GM12892 (cell line): Measurements from ENCODE around the gene FRMD5.

ENCODE experiments used
- DNase-seq: peaks from one replicate; pipeline ENCODE4 v3.0.0; 2011; ENCODE audit not compliant: insufficient read length
- FAIRE-seq: peaks from 2 replicates; lab custom pipeline; 2011; peaks lifted over from hg19 to GRCh38; lab: Jason Lieb, UNC
- POLR2A ChIP-seq: IDR thresholded peaks from 2 replicates; pipeline ENCODE4 v1.6.1; 2011; ENCODE audit warnings: low read depth, low read length, control low read depth
- POLR2AphosphoS5 ChIP-seq: IDR thresholded peaks from 2 replicates; pipeline ENCODE4 v1.6.1; 2011; ENCODE audit warnings: low read depth, low read length, control low read depth
- TAF1 ChIP-seq: IDR thresholded peaks from 2 replicates; pipeline ENCODE4 v1.6.1; 2011; ENCODE audit warnings: low read depth, mild to moderate bottlenecking, control low read depth, low read length, borderline replicate concordance

The FRMD5 gene

DNA sequence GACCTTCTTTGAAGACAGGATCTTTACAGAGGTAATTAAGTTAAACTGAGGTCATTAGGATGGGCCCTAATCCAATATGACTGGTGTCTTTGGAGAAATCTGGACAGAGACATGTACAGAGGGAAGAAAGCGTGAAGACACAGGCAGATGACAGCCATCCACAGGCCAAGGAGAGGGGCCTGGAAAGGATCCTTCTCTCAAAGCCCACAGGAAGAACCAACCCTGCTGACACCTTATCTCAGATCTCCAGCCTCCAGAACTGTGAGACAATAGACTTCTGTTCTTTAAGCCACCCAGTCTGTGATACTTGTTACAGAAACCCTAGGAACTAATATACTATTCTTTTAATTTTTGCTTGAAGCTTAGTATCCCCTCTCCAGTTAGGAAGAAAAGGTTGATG is 294.1 kb downstream of the FRMD5 start:
- DNase-seq (no peak), FAIRE-seq (no peak)
- TF ChIP-seq TAF1 (no peak), POLR2AphosphoS5 (no peak), POLR2A (no peak)

- no peak for FAIRE-seq
- no peak for DNase-seq
- TF ChIP-seq POLR2A (no peak), TAF1 (no peak), POLR2AphosphoS5 (no peak)
Measured at GRCh38 chr15:43899928-43900327, 295.1 kb downstream of the FRMD5 start.

DNA sequence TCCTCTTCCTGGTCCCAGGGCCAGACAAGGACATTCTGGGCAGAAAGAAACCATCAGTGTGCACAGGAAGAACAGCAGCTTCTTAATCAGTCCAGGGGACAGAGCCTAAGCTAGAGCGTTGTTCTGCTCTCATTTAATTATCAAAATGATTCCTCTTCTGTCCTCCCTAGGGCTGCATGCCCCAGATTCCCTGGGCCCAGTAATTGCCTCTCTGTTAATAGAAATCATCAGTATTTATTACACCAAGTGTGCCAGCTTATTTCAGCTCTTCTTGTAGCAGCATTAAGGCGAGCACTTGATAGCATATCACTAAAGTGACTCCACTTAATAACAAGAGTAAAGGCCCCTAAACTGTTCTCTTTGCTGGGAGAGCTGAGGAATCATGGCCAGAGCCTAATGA is 296.2 kb downstream of the FRMD5 start:
- FAIRE-seq (no peak), DNase-seq (no peak)
- no peak for TF ChIP-seq POLR2A
- no peak for TF ChIP-seq TAF1
- TF ChIP-seq POLR2AphosphoS5: no peak

DNA sequence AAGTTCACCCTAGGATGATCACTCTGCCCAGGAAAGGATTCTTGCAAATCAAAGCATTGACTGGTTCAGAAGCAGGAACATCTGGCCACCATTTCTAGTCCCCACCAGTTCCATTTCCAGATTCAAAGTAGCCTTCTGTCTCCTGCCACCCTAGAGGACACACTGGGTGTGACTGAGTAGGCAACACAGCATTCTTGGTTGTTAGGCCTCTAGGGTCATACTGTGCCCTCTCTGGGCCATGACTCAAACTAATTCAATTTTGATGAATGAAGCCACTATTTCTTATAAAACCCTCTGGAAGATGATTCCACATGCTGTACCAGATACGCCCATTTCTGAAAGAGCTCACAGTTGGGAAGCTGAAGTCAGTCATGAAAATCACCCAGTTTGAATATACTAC is 298.5 kb downstream of the FRMD5 start:
- FAIRE-seq (no peak), DNase-seq (no peak)
- TF ChIP-seq POLR2AphosphoS5 (no peak), POLR2A (no peak), TAF1 (no peak)

DNA sequence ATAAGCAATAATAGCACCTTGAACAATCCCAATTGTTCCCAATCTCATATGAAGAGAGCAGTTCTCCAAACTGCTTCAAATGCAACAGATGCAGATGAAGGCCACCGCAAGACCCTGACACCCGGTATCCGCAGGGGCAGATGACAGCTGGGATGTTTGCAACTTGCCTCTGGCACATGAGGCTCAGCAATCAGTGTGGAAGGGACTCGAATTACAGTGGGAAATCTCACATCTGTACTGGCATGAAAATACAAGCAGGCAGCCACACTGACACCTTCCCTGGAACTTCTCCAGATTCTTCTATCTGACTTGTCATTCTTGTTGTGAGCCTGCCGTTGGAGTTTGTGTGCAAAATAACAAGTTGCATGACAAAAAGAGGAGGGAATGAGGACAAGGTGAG is 299.5 kb downstream of the FRMD5 start:
- FAIRE-seq (no peak), DNase-seq (no peak)
- no peak for TF ChIP-seq POLR2AphosphoS5
- TF ChIP-seq POLR2A: no peak
- TF ChIP-seq TAF1: no peak

DNA sequence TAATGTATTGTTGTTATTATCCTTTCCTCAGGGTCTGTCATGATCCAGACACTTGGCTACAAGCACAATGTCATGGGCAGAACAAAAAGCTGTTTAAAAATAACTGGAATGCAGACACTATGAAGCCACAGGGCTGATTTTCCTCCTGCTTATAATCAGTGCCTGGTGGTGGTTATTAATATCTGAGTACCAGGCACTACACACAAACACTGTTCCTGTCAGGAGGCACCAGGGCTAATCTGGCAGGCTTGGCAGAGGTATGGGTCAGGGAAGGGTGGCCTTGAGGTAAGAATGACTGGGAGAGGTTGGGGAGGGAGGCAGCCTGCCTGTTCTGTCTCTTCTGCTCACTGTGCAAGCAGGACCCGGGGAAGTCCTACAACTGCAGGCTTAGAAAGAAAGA is 301.1 kb downstream of the FRMD5 start:
- TF ChIP-seq POLR2A: no peak
- TF ChIP-seq TAF1: no peak
- TF ChIP-seq POLR2AphosphoS5: no peak
- FAIRE-seq (no peak), DNase-seq (no peak)

DNA sequence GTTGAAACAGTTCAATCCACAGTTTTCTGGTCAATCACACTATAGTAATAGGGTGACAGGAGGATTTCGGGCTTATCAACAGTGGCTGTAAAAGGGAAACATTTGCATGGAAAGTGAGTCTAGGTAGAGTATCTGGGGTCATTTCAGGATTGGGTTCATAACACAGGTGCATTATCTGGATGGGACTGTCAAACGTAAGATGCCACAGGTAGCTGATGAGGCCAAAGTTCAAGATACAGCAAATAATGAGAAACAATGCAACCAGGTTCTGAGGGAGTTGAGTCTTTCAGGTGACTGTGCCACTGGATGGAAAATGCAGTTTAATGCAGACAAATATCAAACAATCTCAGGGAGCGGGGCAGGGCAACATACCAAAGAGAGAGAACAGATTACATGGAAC is 306.0 kb downstream of the FRMD5 start:
- no peak for DNase-seq
- FAIRE-seq: no peak
- no peak for TF ChIP-seq TAF1
- no peak for TF ChIP-seq POLR2A
- no peak for TF ChIP-seq POLR2AphosphoS5

DNA sequence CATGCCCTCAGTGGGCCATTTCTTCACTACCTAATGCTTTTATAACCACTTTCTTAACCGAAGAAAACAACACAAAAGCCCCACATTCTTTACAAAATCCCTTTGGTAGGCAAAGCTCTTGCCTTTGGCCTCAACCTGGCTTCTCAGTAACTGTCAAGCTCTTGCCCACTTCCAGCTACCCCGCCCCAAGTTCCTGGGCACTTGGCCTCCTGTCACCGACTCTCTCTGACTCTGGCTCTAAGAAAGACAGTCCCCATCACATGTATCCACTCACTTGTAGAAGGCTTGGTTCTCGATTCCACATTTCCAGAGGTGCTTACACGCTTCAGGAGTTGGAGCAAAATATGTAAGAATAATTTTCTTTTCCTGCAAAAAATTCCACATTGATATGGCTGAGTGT is 307.2 kb downstream of the FRMD5 start:
- TF ChIP-seq TAF1 (no peak), POLR2A (no peak), POLR2AphosphoS5 (no peak)
- no peak for DNase-seq
- FAIRE-seq: no peak

- DNase-seq (no peak), FAIRE-seq (no peak)
- no peak for TF ChIP-seq TAF1
- no peak for TF ChIP-seq POLR2AphosphoS5
- no peak for TF ChIP-seq POLR2A
Measured at GRCh38 chr15:43886558-43886957, 308.5 kb downstream of the FRMD5 start.

DNA sequence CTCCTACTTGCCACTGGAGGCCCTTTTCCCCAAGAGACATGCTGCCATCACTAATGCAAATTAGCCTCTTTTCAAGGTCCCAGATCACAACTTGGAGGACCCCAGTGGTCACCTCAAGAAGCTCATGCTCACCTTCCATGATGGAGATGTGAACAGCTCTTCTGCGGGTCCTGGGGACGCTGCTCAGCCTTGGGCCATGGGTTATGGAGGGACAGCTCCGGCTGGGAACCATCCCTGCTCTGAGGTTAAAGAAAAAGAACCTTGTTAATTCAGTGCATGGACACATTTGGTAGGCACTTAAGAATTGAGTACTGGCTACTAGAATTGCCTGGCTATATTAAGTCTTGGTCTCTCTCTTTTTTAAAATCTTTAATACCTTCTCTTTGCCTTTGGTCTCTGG is 311.5 kb downstream of the FRMD5 start:
- no peak for FAIRE-seq
- TF ChIP-seq TAF1: no peak
- no peak for TF ChIP-seq POLR2A
- no peak for TF ChIP-seq POLR2AphosphoS5
- no peak for DNase-seq

- DNase-seq (no peak), FAIRE-seq (no peak)
Measured at GRCh38 chr15:43881944-43882343, 313.1 kb downstream of the FRMD5 start.

GRCh38 chr15:43881245-43881644 is 313.8 kb downstream of the FRMD5 start:
- FAIRE-seq (no peak), DNase-seq (no peak)
- no peak for TF ChIP-seq POLR2A
- TF ChIP-seq POLR2AphosphoS5: peak; percentile 12; the same call in 1 of the 2 replicates
- TF ChIP-seq TAF1: no peak

More at GRCh38 chr15:43881944-43882343, 313.1 kb downstream of the FRMD5 start:
- no peak for TF ChIP-seq POLR2A
- TF ChIP-seq POLR2AphosphoS5: no peak
- TF ChIP-seq TAF1: no peak
